Nephron (organoid): ENCODE results near the gene IQCK.

Source experiments
- H3K27ac Mint-ChIP-seq, 3 experiments: 2 replicates each; pipeline ENCODE4 v1.8.0; 2020; ENCODE audit warnings: mixed read lengths in 3 of 3, mild to moderate bottlenecking in 2 of 3, moderate library complexity in 1 of 3
- H3K27me3 Mint-ChIP-seq: 2 replicates; pipeline ENCODE4 v1.8.0; 2021; ENCODE audit warnings: low read depth, mild to moderate bottlenecking, moderate library complexity, mixed read lengths
- H3K36me3 Mint-ChIP-seq: 2 replicates; pipeline ENCODE4 v1.8.0; 2020; ENCODE audit warnings: low read depth, mixed read lengths
- H3K4me1 Mint-ChIP-seq: 2 replicates; pipeline ENCODE4 v1.8.0; 2020; ENCODE audit warnings: mixed read lengths
- H3K4me3 Mint-ChIP-seq, 3 experiments: 2 replicates each; pipeline ENCODE4 v1.8.0; 2020; ENCODE audit warnings: mild to moderate bottlenecking in 3 of 3, mixed read lengths in 3 of 3, moderate library complexity in 2 of 3
- H3K9me3 Mint-ChIP-seq: 2 replicates; pipeline ENCODE4 v1.8.0; 2020; ENCODE audit warnings: mixed read lengths
- TF ChIP-seq, protein P1 (sequence below), 3 experiments: fragments of 200-600 bp; sonication (generic); IDR thresholded peaks; one replicate each; pipeline ENCODE4 v1.5.0; 2021; ENCODE audit warnings: antibody characterized with exemption in 3 of 3; ENCODE audit not compliant: unreplicated experiment in 3 of 3

Gene IQCK

DNA sequence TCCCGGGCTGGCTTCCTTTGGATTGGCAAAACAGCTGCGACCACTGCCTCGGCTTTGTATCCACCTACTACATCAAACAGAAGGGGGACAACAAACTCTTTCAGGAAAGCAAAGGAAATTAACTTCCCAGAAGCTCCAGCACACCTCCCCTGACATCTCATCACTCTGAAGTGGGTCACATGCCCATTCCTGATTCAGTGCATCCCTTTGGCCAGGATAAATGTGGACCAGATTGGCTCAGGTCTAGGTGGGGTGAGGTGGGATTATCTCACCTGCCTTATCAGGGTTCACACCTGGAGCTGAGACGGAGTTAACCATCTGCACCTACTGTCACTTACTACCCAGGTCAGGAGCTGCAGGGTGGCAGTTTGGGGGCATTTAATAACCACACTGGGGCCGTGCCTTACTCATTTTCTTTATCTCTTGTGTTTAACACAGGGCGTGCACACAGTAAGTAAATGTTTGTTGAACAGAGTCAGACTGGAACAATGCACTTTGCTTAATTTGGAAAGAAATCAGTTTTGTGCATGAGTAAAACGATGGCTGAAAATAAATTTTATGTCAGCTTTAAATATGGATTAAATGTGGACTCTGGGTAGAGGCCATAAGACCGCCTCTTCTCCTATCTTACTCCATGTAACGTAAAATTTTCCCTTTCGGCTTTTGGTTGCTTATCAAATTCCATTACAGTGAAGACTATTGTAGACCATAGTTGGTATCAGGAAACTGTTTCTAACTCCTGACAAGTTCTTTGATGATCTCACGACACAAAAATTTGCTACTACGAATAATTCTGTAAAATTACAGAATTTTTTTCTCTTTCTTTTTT, 36.0 kb downstream of the IQCK start:
- Mint-ChIP-seq H3K4me3 (no peak overlapping the region), H3K27ac (peak overlapping the region; percentile 30 to 64 (median 42)), H3K4me1 (peaks cover 62% of the 10 kb centered on the region), H3K27me3 (peaks cover 9% of the 10 kb centered on the region), H3K36me3 (no peaks in the 10 kb centered on the region), H3K9me3 (no peaks in the 10 kb centered on the region)
- TF ChIP-seq, protein P1, sequence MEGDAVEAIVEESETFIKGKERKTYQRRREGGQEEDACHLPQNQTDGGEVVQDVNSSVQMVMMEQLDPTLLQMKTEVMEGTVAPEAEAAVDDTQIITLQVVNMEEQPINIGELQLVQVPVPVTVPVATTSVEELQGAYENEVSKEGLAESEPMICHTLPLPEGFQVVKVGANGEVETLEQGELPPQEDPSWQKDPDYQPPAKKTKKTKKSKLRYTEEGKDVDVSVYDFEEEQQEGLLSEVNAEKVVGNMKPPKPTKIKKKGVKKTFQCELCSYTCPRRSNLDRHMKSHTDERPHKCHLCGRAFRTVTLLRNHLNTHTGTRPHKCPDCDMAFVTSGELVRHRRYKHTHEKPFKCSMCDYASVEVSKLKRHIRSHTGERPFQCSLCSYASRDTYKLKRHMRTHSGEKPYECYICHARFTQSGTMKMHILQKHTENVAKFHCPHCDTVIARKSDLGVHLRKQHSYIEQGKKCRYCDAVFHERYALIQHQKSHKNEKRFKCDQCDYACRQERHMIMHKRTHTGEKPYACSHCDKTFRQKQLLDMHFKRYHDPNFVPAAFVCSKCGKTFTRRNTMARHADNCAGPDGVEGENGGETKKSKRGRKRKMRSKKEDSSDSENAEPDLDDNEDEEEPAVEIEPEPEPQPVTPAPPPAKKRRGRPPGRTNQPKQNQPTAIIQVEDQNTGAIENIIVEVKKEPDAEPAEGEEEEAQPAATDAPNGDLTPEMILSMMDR (IDR thresholded peaks at IDR 0.05; ENCODE audit: unreplicated experiment in 3 of 3): no peak

DNA sequence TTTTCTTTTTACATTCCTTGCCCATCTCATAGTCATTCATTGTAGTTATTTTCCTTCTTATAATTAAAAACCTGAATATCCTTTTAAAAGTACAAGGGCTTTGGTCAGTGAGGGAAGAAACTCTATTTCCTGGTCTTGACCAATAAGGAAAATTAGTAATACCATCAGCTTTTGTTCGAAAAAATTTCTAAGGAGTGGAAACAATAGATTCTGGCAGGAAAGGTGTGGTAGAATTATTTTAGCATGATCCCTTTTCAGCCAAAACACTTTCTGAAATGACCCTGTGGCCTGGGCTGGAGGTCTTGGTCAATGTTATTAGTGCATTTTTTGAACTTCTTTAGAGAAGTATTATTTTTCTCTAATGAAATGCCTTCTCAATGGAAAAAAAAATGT, 36.6 kb downstream of the IQCK start:
- H3K27ac Mint-ChIP-seq: peak overlapping the region in 2 of 3 experiments; percentile 62 to 64
- H3K27me3 Mint-ChIP-seq: peaks cover 9% of the 10 kb centered on the region
- no peak overlapping the region for H3K4me3 Mint-ChIP-seq
- TF ChIP-seq, protein P1 (IDR thresholded peaks at IDR 0.05; ENCODE audit: unreplicated experiment in 3 of 3): no peak
- H3K9me3 Mint-ChIP-seq: no peaks in the 10 kb centered on the region
- H3K4me1 Mint-ChIP-seq: peaks cover 56% of the 10 kb centered on the region
- no peaks in the 10 kb centered on the region for H3K36me3 Mint-ChIP-seq

DNA sequence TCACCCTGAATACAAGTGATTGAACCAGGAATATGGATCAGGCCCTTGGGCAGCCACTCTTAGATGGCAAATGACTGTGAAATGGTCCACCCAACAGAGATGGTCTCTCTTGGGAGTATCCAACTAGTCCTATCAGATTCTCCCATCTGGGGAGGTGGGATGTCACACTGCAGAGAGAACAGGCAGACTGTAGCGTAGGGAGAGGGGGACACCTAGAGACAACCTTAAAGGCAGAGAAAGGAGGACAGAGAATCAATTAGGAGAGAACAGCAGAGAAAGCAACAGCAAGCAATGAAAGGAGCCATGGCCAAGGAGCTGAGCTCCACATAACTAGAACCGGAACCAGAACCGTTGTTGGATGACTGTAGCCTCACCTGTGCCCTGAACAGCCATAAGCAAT, 37.2 kb downstream of the IQCK start:
- peaks cover 52% of the 10 kb centered on the region for H3K4me1 Mint-ChIP-seq
- H3K27ac Mint-ChIP-seq: peak overlapping the region; percentile 22 to 64 (median 62)
- no peak overlapping the region for H3K4me3 Mint-ChIP-seq
- no peaks in the 10 kb centered on the region for H3K9me3 Mint-ChIP-seq
- no peaks in the 10 kb centered on the region for H3K36me3 Mint-ChIP-seq
- TF ChIP-seq, protein P1 (IDR thresholded peaks at IDR 0.05; ENCODE audit: unreplicated experiment in 3 of 3): no peak
- peaks cover 9% of the 10 kb centered on the region for H3K27me3 Mint-ChIP-seq

DNA sequence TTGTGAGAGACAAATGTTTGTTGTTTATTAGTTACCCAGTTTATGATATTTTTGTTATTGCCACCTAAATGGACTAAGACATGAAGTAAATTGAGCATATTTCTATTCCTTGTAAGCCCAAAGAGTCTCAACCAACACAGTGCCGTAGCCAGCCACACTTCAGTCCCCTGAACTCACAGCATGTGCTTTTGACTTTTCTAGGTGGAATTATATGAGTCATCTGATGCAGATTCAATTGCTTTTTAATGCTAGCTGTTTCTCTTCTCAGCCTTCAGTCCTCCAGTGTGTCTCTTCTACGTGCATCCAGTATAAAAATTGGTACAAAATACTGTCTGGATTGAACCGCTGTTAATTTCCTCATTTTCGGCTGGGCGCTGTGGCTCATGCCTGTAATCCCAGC, 39.0 kb downstream of the IQCK start:
- Mint-ChIP-seq H3K27ac (peak overlapping the region in 2 of 3 experiments; percentile 64 to 86), H3K4me3 (no peak overlapping the region), H3K4me1 (peaks cover 43% of the 10 kb centered on the region), H3K36me3 (no peaks in the 10 kb centered on the region), H3K9me3 (no peaks in the 10 kb centered on the region), H3K27me3 (peaks cover 9% of the 10 kb centered on the region)
- TF ChIP-seq, protein P1 (IDR thresholded peaks at IDR 0.05; ENCODE audit: unreplicated experiment in 3 of 3): no peak

DNA sequence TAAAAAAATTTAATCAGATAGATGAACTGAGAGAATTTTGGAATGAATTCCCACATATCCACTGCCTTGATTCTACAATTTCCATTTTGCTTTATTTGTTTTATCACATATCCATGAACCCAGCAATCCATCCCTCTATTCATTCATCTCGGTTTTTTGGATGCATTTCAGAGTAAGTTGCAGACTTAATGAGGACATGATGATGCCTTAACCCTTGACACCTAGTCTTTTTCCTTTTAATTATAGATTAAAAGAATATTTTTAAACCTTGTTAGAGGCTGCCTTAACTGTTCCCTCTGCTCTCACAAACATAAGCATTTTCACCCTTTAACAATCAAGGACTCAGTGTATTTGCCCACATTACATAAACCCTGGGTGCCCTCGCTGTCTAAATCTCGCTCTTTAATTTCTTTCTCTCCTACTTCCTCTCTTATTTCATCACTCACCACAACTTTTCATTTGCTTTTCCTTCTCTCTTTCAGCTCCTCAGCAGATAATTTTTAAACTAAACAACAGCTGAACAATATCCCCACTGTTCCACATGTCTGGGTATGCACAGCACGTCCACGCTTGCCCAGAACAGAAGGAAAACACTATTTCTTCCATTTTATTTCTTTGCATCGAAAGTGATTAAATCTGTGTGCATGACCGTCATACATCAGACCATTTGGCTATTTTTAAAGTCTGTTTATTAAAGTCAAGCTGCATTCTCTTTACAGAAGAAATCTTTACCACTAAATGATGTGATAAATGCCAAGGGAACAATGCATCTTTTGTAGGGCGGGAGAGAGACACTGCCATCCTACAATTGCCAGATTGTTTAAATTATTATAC, 39.9 kb downstream of the IQCK start:
- Mint-ChIP-seq H3K36me3 (no peaks in the 10 kb centered on the region), H3K4me1 (peaks cover 41% of the 10 kb centered on the region), H3K27ac (peak overlapping the region; percentile 81 to 91 (median 88)), H3K27me3 (peaks cover 9% of the 10 kb centered on the region), H3K4me3 (peak overlapping the region in 1 of 3 experiments; percentile 9), H3K9me3 (no peaks in the 10 kb centered on the region)
- TF ChIP-seq, protein P1 (IDR thresholded peaks at IDR 0.05; ENCODE audit: unreplicated experiment in 3 of 3): no peak
